HG03135 (cell line): ENCODE data around the gene ADGRG3.
"Not testable (repeated sequence)": the region's sequence is repeated elsewhere in the genome, so short reads cannot be mapped to it uniquely, and the experiment has no call there.

Experiments used
- ATAC-seq: cut with Tn5 transposase; IDR thresholded peaks from one replicate; pipeline ENCODE4 v1.9.1; 2021; ENCODE audit warnings: mild to moderate bottlenecking, moderate library complexity; ENCODE audit not compliant: unreplicated experiment

The ADGRG3 gene

DNA sequence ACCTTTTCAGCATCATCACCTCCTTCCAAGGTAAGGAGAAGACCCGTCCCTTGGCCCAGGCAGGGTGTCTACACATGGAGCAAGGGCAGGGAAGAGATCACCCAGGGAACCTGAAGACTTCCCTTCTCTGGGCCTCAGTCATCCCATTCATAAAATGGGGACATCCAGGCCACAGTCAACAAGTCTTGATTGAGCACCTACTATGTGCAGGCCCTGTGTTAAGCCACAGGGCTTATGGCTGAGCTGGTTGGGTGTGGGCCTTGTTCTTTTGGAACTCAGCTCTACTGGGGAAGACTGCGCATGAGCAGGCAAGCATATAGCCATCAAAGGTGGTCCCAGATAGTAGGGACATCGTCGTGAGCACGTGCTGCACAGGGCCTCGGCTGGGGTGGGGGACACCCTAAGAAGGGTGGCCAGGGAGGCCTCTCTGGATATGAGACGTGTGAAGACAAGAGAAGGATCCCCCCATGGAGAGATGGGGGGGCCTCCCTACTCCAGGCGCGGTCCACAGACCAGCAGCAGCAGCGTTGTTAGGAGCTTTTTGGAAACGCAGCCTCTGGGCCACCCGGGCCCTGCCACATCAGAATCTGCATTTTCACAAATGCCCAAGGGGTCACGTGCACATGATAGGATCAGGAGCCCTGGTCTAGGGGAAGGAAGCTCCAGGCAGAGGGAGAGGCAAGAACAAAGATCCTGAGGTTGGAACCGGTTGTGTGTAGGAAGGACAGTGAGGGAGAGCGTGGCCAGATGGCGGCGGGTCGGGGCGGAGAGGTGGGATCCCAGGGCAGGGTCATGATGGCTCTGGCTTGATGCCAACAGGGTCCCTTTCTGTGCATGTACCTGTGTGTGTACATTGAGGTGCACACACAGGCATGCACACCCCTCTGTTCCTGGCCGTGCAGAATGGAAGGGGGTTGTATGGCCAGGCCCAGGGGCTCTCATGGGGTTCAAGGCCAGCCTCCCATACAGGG lies 5.9 kb upstream of the ADGRG3 start:
- ATAC-seq, result no peak

DNA sequence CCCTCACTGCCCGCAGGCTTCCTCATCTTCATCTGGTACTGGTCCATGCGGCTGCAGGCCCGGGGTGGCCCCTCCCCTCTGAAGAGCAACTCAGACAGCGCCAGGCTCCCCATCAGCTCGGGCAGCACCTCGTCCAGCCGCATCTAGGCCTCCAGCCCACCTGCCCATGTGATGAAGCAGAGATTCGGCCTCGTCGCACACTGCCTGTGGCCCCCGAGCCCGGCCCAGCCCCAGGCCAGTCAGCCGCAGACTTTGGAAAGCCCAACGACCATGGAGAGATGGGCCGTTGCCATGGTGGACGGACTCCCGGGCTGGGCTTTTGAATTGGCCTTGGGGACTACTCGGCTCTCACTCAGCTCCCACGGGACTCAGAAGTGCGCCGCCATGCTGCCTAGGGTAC lies 4.7 kb upstream of the ADGRG3 start:
- no peak for ATAC-seq

DNA sequence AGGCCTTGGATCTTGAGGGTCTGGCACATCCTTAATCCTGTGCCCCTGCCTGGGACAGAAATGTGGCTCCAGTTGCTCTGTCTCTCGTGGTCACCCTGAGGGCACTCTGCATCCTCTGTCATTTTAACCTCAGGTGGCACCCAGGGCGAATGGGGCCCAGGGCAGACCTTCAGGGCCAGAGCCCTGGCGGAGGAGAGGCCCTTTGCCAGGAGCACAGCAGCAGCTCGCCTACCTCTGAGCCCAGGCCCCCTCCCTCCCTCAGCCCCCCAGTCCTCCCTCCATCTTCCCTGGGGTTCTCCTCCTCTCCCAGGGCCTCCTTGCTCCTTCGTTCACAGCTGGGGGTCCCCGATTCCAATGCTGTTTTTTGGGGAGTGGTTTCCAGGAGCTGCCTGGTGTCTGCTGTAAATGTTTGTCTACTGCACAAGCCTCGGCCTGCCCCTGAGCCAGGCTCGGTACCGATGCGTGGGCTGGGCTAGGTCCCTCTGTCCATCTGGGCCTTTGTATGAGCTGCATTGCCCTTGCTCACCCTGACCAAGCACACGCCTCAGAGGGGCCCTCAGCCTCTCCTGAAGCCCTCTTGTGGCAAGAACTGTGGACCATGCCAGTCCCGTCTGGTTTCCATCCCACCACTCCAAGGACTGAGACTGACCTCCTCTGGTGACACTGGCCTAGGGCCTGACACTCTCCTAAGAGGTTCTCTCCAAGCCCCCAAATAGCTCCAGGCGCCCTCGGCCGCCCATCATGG lies 4.0 kb upstream of the ADGRG3 start:
- ATAC-seq, result no peak

DNA sequence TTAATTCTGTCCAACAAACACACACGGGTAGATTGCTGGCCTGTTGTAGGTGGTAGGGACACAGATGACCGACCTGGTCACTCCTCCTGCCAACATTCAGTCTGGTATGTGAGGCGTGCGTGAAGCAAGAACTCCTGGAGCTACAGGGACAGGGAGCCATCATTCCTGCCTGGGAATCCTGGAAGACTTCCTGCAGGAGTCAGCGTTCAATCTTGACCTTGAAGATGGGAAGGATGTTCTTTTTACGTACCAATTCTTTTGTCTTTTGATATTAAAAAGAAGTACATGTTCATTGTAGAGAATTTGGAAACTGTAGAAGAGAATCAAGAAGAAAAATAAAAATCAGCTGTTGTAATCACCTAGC lies 3.5 kb upstream of the ADGRG3 start:
- no peak for ATAC-seq

DNA sequence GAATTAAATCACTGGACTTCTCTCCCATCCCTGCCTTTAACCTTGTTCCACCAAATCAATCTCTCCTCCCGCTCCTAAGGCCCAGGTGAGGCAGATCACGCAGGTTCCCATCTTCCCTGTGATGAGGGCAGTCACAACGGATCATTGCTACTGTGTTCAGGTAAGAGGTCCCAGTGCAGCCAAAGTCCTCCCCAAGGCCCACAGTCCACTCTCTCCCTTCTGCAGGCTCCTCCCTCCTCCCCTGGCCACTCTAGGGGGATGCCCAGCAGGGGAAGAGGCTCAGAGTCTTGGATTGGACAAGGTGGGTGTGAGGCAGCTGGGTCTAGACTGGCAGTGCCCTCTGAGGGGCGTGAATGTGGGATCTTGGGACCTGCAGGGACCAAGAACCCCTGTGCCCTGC lies 2.6 kb upstream of the ADGRG3 start:
- no peak for ATAC-seq

DNA sequence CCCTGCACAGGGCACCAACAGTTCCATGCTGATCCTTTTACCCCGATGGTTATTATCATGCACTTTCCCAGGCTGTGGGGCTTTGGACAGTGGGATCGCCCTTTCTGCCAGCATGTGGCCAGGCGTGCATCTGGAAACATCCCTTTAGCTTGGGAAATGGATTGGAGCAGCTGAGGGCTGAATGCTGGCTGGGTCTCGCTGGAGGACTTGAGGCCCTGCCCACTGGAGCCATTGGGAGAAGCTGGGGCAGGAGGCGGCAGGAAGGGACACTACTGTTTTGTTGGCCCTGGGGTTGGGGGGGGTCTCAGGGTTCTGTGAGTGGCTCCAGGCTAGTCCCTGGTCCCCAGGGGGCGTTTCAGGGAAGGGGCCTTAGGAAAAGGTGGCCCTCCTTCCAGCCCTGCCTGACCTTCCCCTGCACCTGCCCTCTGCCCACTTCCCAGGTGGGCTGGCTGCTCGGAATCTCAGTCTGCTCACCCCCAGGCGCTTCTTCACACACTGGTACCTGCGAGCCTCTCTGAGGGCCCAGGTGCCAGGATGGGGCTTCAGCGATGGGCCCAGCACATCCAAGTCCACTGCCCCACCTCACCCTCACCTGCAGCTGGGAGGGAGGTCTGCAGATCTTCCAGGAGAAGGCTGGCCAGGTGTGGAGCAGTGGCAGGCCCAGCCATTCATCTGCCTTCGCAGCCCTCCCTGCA lies 1.6 kb upstream of the ADGRG3 start:
- ATAC-seq, result no peak

DNA sequence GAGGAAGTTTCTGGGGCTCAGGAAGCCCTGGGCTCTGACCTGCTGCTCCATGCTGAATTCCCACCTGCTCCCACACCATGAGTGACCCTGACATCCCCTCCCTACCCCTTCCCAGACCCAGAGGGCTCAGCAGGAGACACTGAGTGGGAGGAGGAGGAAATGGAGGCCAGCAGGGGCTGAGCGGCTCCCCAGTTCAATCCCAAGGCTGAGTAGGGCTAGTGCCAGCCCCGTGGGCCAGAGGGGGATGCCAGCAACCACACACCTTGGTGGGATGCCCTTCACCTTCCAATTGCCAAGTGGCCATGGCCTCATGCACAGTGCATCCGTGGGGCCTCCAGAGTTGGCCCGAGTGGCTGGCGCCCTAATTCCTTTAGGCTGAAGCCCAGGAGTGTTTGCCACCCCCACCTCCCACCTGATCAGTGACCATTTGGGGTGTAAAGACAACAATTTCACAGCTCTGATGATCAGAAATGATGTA lies 1.0 kb upstream of the ADGRG3 start:
- ATAC-seq, result no peak

DNA sequence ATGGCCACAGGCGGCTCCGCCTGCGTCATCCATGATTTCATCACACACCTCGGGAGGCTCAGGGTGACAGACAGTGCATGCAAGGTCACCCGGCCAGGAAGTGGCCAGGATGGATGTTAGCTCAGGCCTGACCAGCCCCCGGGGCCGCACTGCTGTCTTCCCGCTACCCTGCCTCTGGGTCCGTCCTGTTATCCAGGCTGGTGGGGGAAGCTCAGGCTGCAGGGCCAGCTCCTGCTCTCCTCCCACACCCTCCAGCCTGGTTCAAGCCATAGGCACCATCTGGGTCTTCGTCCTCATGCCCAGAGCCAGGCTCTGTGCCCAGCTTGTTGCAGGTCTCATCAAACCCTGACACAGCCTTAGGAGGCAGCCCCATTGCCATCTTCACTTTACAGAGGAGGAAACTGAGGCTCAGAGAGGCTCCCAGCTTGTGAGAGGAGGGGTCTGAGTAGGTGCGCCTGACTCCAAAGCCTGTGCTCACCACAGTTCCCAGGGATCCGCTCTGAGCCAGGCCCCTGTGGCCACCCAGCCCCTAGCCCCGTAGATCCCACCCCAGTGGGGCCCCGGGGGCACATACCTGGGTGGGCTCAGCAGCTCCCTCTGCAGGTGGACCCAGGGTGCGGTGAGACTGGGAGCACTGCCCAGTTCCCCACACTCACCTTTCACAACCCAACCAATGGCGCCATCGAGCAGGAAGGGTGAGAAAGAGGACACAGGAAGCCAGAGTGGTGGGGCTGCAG lies 412 bp upstream of the ADGRG3 start:
- ATAC-seq, result no peak

DNA sequence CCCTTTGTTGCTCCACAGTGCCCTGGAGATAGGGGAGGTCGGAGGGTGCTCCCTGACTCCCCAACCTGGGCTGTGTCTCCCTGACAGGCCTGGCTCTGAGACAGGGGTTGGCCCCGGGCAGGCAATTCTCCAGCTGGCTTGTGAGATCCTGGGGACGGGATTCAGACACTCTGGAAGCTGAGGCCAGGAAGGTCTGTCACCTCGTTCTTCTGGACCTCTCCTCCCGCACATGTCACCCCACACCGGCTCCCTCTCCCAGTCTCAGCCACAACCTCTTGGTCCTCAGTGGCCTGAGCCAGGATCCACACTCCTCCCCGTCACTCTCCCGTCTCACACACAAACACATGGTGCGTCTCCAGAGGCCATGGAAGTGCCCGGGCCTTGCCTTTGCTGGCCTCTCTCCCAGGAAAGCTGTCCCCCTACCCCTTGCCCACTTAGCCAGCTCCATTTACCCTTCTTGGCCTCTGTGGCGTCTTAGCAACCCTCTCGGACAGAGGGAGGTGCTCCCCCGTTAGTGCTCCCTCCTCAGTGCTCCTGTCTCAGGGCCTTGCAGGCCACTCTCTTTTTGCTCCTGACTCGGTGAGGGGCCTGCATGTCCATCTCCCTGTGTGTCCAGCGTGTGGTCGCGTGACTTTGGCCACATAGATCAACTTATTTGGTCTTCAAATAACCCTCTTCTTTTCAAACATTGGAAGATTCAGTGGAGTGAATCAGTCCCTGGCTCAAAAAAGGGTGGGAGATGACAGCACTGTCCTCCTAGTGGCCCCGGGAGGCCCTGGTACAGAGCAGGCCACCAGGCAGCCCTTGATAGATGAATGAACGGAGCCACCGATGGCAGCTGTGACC lies 747 bp downstream of the ADGRG3 start:
- ATAC-seq, result no peak

DNA sequence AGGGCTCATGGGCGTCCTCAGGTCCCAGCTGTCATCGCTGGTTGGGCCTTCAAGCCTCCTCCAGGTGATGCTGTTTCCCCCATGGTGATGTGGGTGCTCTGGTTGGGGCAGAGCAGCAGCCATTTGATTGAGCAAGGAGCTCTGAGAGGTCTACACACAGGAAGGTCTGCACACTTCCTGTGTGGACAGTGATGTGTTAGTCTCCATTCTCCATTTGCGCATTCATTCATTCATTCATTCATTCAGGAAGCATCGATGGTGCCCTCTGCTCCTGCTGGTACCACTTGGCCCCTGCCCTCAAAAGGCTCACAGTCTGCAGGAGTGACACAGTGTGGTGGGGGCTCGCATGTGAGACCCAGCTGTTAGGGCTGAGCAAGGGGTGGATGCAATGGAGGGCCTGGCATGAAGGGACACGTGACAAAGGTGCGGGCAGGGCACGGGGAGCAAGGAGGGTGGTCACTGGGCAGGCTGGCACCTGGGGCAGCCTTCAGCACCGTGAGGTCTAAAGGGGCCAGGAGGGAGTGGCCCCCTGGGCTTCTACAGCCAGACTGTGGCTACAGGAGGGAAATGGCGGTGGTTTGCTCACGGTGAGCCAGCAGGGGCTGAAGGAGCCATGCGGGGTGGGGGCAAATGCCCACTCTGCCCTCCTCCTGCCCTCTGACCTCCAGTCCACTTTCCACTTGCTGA lies 1.5 kb downstream of the ADGRG3 start:
- ATAC-seq, result no peak

DNA sequence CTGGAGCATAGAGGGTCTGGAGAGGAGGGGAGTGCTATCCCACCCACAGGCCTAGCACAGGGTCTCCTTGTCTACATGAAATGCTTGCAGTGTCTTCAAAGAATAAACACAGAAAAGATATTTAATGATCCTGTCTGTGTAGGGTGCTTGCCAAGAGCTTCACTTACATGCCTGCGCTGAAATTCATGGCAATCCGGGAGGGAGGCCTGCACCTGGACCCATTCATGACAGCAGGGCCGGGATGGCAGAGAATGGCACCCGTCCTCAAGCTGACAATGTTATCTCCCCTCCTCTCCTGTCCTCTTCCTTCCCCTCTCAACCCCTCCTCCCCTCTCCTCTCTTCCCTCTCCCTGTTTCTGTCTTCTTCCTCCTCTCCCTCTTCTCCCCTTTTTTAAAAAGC lies 2.1 kb downstream of the ADGRG3 start:
- no peak for ATAC-seq

DNA sequence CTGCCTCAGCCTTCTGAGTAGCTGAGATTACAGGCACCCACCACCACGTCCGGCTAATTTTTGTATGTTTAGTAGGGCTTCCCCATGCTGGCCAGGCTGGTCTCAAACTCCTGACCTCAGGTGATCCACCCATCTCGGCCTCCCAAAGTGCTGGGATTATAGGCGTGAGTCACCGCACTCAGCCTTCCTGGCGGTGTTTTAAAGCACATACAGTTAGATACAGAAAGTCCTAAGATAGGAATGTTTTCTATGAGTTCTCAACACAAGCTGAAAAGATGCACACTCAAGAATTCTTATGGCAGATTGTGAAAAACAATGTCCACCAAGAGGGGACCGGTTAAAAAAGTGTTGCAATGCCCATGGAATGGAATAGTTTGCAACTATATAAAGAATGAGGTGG lies 3.3 kb downstream of the ADGRG3 start:
- ATAC-seq, result not testable (repeated sequence)

DNA sequence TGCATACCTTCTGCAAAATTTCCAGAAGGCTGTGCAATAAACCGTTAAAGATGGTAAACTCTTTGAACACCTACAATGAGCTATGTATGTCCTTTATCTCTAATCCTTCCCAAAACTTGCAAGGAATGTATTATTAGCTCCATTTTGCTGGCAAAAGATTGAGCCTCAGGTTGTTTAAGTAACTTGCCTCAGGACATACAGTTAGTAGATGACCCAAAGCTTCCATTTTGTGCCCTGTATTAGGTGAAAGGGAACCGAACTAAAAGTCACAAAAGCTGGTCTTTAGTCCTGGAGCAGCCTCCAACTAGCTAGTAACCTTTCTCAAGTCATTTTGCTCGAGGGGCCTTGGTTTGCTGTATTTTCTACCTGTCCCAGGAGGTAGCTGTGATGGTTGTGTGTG lies 4.3 kb downstream of the ADGRG3 start:
- ATAC-seq, result no peak

DNA sequence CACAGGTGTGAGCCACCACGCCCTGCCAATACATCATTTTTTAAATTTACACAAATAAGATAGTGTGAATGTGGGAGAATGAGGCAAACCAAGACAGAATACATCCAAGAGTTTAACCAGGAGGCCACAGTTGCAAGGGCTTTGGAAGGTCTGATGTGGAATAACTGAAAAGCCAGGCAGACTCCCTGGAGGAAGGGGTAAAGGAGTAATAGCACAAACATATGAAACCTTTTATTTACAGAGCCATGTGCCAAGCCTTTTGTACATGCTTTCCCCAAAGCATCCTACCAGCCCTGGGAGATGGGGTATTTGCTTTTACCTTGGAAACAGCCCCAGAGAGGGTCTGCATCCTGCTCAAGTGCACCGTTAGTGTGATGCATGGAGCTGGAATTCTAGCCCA lies 4.7 kb downstream of the ADGRG3 start:
- ATAC-seq, result no peak

DNA sequence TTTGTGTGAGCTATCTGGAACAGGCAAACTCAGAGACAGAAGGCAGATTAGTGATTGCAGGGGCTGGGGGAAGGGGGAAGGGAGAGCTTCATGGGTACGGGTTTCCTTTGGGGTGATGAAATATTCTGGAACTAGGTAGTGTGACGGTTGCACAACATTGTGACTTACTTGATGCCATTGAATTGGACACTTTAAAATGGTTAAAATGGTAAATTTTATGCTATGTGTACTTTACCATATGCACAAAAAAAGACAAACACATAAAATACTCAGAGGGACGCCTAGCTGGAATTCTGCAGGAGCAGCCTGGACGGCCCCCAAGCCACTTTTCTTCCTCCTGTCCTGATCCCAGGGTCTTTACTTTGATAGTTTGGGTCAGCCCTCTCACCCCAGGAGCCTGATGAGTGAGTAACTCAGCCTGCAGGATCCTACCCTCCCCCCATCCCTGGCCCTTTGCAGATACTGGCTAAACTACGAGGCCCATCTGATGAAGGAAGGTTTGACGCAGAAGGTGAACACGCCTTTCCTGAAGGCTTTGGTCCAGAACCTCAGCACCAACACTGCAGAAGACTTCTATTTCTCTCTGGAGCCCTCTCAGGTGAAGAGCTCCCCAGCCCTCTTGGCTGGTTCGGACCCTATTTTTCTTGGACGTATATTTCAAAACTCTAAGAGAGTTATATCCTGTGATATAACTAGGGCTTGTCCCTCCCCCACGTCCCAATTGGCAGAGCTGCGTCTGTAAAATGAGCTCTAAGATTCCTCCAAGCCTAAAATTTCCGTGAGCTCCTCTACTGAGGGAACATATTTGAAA lies 7.8 kb downstream of the ADGRG3 start:
- ATAC-seq, result no peak

DNA sequence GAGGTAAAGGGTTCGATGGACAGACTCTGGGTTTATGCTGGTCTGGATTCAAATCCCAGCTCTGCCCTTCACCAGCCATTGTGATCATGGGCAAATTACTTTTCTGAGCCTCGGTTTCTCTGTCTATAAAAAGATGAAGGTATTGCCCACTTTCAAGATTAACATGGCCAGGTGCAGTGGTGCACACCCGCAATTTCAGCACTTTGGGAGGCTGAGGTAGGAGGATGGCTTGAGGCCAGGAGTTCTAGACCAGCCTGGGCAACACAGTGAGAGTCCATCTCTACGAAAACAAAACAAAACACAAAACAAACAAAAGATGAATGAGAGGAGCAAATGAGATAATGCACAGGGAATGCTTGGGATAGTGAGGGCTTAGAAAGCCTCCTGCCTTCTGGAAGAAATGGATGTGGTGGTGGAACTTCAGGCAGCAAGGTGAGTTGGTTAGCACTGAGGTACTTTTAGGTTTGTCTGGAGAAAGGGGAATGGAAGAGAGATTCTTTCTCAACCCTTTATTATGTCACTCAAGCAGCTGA lies 8.5 kb downstream of the ADGRG3 start:
- ATAC-seq, result no peak

DNA sequence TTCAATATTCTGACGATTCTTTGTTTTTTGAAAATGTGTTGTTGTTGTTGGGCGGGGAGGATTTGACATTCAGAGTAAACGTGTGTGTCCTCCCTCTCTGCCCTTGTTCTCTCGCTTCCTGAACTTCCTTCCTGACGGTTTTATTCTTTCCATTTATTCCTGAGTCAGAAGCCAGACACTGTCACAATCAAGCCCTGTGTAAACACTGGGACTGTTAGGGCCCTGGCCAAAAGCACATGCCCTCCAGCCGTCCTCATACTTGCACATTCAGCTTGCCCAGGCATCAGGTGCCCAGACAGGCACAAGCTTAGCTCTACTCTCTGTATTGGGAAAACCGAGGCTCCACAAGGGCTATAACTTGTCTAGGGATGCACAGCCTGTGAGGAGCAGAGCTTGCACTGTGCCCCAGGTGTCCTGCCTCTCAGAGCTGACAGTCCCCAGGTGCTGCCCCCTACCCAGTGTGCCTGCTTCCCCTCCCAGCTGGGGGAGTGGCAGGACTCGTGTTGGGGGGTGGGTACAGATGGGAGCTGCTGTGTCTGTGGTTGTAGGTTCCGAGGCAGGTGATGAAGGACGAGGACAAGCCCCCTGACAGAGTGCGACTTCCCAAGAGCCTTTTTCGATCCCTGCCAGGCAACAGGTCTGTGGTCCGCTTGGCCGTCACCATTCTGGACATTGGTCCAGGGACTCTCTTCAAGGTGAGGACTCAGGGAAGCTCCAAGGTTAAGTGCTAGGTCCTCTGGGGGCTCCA lies 9.7 kb downstream of the ADGRG3 start:
- ATAC-seq, result no peak

DNA sequence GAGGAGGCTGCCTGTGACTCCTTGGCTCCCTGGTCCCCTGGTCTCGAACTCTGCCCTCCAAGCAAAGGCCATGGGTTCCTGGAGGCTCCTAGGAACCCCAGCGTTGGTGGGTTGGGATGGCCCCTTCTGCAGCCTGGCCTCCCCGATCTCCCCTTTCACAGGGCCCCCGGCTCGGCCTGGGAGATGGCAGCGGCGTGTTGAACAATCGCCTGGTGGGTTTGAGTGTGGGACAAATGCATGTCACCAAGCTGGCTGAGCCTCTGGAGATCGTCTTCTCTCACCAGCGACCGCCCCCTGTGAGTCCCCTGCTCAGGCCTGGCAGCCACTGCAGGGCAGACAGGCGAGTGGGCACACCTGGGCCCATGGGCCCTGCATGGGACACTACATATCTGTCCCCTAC lies 10.9 kb downstream of the ADGRG3 start:
- ATAC-seq, result no peak
